WTC11 (cell line): Measurements from ENCODE around the gene PSD2.

ENCODE experiments used
- ETV6 ChIP-seq: sonication (generic); formaldehyde crosslinking; IDR thresholded peaks from 2 replicates; pipeline ENCODE4 v1.8.1; 2022; ENCODE audit warnings: mild to moderate bottlenecking, missing genetic modification reagents
- OVOL2 ChIP-seq: fragments of 250-450 bp; sonication (Bioruptor Pico); IDR thresholded peaks from 2 replicates; pipeline ENCODE4 v1.9.0; 2021; ENCODE audit warnings: mild to moderate bottlenecking, borderline replicate concordance
- SP1 ChIP-seq: sonication (generic); formaldehyde crosslinking; conservative IDR thresholded peaks from 2 replicates; pipeline ENCODE4 v1.8.1; 2022; ENCODE audit warnings: missing genetic modification reagents
- TF ChIP-seq, protein P1 (sequence below): fragments of 200-600 bp; IDR thresholded peaks from 2 replicates; pipeline ENCODE4 v1.8.0; 2022; ENCODE audit warnings: antibody characterized with exemption

DNA sequence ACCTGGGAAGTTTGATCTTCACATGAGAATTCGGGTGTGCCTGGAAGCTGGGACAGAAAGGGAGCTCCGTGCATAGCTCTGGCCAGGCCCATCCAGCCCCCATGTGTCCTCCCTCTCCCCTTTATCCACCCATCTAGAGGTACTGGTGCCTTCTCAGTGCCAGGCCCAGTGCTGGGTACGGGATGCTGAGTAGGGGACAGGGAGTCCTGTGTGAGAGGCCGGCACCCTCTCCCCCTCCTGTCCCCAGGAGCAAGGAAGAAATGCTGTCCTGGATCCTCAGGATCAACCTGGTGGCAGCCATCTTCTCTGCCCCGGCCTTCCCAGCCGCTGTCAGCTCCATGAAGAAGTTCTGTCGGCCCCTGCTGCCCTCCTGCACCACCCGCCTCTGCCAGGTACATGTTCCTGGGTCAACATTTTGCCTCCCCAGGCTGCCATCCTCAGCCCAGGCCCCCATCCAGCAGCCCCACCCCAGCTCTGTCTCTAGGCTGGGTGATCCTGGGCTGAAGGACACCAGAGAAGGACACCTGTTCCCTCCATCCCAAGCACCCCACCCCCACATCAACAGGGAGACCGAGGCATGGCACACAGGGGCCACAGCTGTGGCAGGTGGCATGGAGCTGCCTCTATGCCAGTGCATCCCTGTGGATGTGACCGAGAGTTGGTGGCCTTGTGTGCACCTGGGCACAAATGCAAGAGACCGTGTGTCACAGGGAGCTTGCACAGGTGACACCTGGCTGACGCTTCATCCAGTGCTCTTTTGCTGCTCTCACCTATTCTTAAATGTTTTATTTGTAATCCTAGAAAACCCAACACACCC lies 43.0 kb downstream of the PSD2 start:
- TF ChIP-seq, protein P1, sequence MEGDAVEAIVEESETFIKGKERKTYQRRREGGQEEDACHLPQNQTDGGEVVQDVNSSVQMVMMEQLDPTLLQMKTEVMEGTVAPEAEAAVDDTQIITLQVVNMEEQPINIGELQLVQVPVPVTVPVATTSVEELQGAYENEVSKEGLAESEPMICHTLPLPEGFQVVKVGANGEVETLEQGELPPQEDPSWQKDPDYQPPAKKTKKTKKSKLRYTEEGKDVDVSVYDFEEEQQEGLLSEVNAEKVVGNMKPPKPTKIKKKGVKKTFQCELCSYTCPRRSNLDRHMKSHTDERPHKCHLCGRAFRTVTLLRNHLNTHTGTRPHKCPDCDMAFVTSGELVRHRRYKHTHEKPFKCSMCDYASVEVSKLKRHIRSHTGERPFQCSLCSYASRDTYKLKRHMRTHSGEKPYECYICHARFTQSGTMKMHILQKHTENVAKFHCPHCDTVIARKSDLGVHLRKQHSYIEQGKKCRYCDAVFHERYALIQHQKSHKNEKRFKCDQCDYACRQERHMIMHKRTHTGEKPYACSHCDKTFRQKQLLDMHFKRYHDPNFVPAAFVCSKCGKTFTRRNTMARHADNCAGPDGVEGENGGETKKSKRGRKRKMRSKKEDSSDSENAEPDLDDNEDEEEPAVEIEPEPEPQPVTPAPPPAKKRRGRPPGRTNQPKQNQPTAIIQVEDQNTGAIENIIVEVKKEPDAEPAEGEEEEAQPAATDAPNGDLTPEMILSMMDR, result no peak
- TF ChIP-seq SP1, result no peak
- TF ChIP-seq OVOL2 (CRISPR knock-in tag), result no peak
- TF ChIP-seq ETV6 (CRISPR knock-in tag), result no peak
